Activated naive CD8-positive, alpha-beta T cell treated with anti-CD3 and anti-CD28 coated beads for 36 hours (primary cell): ENCODE results near the gene UBE2E2. TPM values are rescaled to one million over a fixed set of nuclear protein-coding genes. Genes with fewer than 3 reads are reported as not detected.

Source experiments
- DNase-seq: peaks from one replicate; pipeline ENCODE4 v3.0.0; 2021
- H3K27ac Mint-ChIP-seq: one replicate; pipeline ENCODE4 v1.8.0; 2022; ENCODE audit warnings: mild to moderate bottlenecking, moderate library complexity, mixed read lengths
- H3K27me3 Mint-ChIP-seq: one replicate; pipeline ENCODE4 v1.8.0; 2022; ENCODE audit warnings: mild to moderate bottlenecking, mixed read lengths
- H3K36me3 Mint-ChIP-seq: one replicate; pipeline ENCODE4 v1.8.0; 2021; ENCODE audit warnings: mild to moderate bottlenecking, mixed read lengths
- H3K4me1 Mint-ChIP-seq: one replicate; pipeline ENCODE4 v1.8.0; 2021; ENCODE audit warnings: mixed read lengths
- H3K4me3 Mint-ChIP-seq: one replicate; pipeline ENCODE4 v1.8.0; 2022; ENCODE audit warnings: mild to moderate bottlenecking, moderate library complexity, mixed read lengths
- H3K9me3 Mint-ChIP-seq: one replicate; pipeline ENCODE4 v1.8.0; 2022; ENCODE audit warnings: mixed read lengths
- total RNA-seq, 2 experiments: library from RNA; stranded (reverse); gene quantifications; one replicate each; pipeline ENCODE4 v1.2.3, GENCODE V29; 2021

UBE2E2 gene
- total RNA-seq, 2 experiments from 2014 or later, result 13.2 to 18.1 TPM

- peaks cover 2% of the 10 kb centered on the region for H3K4me1 Mint-ChIP-seq
- no peak overlapping the region for H3K27ac Mint-ChIP-seq
- DNase-seq, result no peak
- H3K36me3 Mint-ChIP-seq, result peaks cover 1% of the 10 kb centered on the region
- no peaks in the 10 kb centered on the region for H3K9me3 Mint-ChIP-seq
- no peaks in the 10 kb centered on the region for H3K27me3 Mint-ChIP-seq
- no peak overlapping the region for H3K4me3 Mint-ChIP-seq
Observed at GRCh38 chr3:23501201-23501802, 298.2 kb downstream of the UBE2E2 start.

GRCh38 chr3:23508464-23508863 lies 305.3 kb downstream of the UBE2E2 start:
- H3K36me3 Mint-ChIP-seq, result peaks cover 6% of the 10 kb centered on the region
- H3K27me3 Mint-ChIP-seq, result no peaks in the 10 kb centered on the region

GRCh38 chr3:23518441-23518840 lies 315.3 kb downstream of the UBE2E2 start:
- Mint-ChIP-seq H3K27ac (no peak overlapping the region), H3K4me3 (no peak overlapping the region), H3K27me3 (no peaks in the 10 kb centered on the region), H3K4me1 (no peaks in the 10 kb centered on the region), H3K9me3 (no peaks in the 10 kb centered on the region), H3K36me3 (peaks cover 4% of the 10 kb centered on the region)
- DNase-seq, result no peak

More at GRCh38 chr3:23508464-23508863, 305.3 kb downstream of the UBE2E2 start:
- no peak for DNase-seq
- Mint-ChIP-seq H3K9me3 (no peaks in the 10 kb centered on the region), H3K4me3 (no peak overlapping the region), H3K27ac (no peak overlapping the region), H3K4me1 (no peaks in the 10 kb centered on the region)

- H3K9me3 Mint-ChIP-seq, result no peaks in the 10 kb centered on the region
- DNase-seq, result no peak
- H3K4me1 Mint-ChIP-seq, result no peaks in the 10 kb centered on the region
- no peaks in the 10 kb centered on the region for H3K27me3 Mint-ChIP-seq
- H3K36me3 Mint-ChIP-seq, result peaks cover 4% of the 10 kb centered on the region
- H3K4me3 Mint-ChIP-seq, result no peak overlapping the region
- H3K27ac Mint-ChIP-seq, result no peak overlapping the region
Observed at GRCh38 chr3:23519314-23520208, 316.4 kb downstream of the UBE2E2 start.

GRCh38 chr3:23527326-23527725 lies 324.2 kb downstream of the UBE2E2 start:
- no peaks in the 10 kb centered on the region for H3K27me3 Mint-ChIP-seq
- H3K27ac Mint-ChIP-seq, result no peak overlapping the region
- no peak overlapping the region for H3K4me3 Mint-ChIP-seq
- H3K9me3 Mint-ChIP-seq, result no peaks in the 10 kb centered on the region
- no peak for DNase-seq
- H3K36me3 Mint-ChIP-seq, result peaks cover 2% of the 10 kb centered on the region
- H3K4me1 Mint-ChIP-seq, result peaks cover 3% of the 10 kb centered on the region

GRCh38 chr3:23533596-23533995 lies 330.5 kb downstream of the UBE2E2 start:
- H3K36me3 Mint-ChIP-seq, result no peaks in the 10 kb centered on the region
- H3K27ac Mint-ChIP-seq, result no peak overlapping the region
- peaks cover 3% of the 10 kb centered on the region for H3K4me1 Mint-ChIP-seq
- H3K27me3 Mint-ChIP-seq, result no peaks in the 10 kb centered on the region
- H3K4me3 Mint-ChIP-seq, result no peak overlapping the region
- no peaks in the 10 kb centered on the region for H3K9me3 Mint-ChIP-seq
- no peak for DNase-seq

GRCh38 chr3:23533996-23534395 lies 330.9 kb downstream of the UBE2E2 start:
- H3K27me3 Mint-ChIP-seq, result no peaks in the 10 kb centered on the region

GRCh38 chr3:23537101-23537551 lies 334.0 kb downstream of the UBE2E2 start:
- Mint-ChIP-seq H3K4me3 (no peak overlapping the region), H3K9me3 (no peaks in the 10 kb centered on the region), H3K36me3 (peaks cover 2% of the 10 kb centered on the region), H3K4me1 (no peaks in the 10 kb centered on the region), H3K27me3 (no peaks in the 10 kb centered on the region), H3K27ac (no peak overlapping the region)
- DNase-seq, result no peak

More at GRCh38 chr3:23533996-23534395, 330.9 kb downstream of the UBE2E2 start:
- DNase-seq, result no peak
- H3K9me3 Mint-ChIP-seq, result no peaks in the 10 kb centered on the region
- H3K36me3 Mint-ChIP-seq, result no peaks in the 10 kb centered on the region
- H3K4me1 Mint-ChIP-seq, result no peaks in the 10 kb centered on the region
- no peak overlapping the region for H3K27ac Mint-ChIP-seq
- H3K4me3 Mint-ChIP-seq, result no peak overlapping the region

- DNase-seq, result no peak
- Mint-ChIP-seq H3K4me1 (no peaks in the 10 kb centered on the region), H3K27ac (no peak overlapping the region), H3K4me3 (no peak overlapping the region), H3K27me3 (no peaks in the 10 kb centered on the region), H3K9me3 (no peaks in the 10 kb centered on the region), H3K36me3 (peaks cover 2% of the 10 kb centered on the region)
Observed at GRCh38 chr3:23539185-23539584, 336.1 kb downstream of the UBE2E2 start.

- no peak overlapping the region for H3K27ac Mint-ChIP-seq
- no peak for DNase-seq
- H3K9me3 Mint-ChIP-seq, result peaks cover 1% of the 10 kb centered on the region
- no peak overlapping the region for H3K4me3 Mint-ChIP-seq
- no peaks in the 10 kb centered on the region for H3K27me3 Mint-ChIP-seq
- peaks cover 6% of the 10 kb centered on the region for H3K36me3 Mint-ChIP-seq
- no peaks in the 10 kb centered on the region for H3K4me1 Mint-ChIP-seq
Observed at GRCh38 chr3:23540600-23540999, 337.5 kb downstream of the UBE2E2 start.

GRCh38 chr3:23542079-23542478 lies 339.0 kb downstream of the UBE2E2 start:
- no peak for DNase-seq
- no peaks in the 10 kb centered on the region for H3K4me1 Mint-ChIP-seq
- no peak overlapping the region for H3K4me3 Mint-ChIP-seq
- H3K27ac Mint-ChIP-seq, result no peak overlapping the region
- H3K36me3 Mint-ChIP-seq, result peaks cover 6% of the 10 kb centered on the region
- peaks cover 1% of the 10 kb centered on the region for H3K9me3 Mint-ChIP-seq
- H3K27me3 Mint-ChIP-seq, result no peaks in the 10 kb centered on the region

GRCh38 chr3:23546181-23546580 lies 343.1 kb downstream of the UBE2E2 start:
- Mint-ChIP-seq H3K36me3 (peaks cover 8% of the 10 kb centered on the region), H3K9me3 (peaks cover 1% of the 10 kb centered on the region), H3K4me3 (no peak overlapping the region), H3K27me3 (no peaks in the 10 kb centered on the region), H3K4me1 (no peaks in the 10 kb centered on the region), H3K27ac (no peak overlapping the region)
- no peak for DNase-seq

GRCh38 chr3:23547905-23548650 lies 345.0 kb downstream of the UBE2E2 start:
- no peak for DNase-seq
- H3K9me3 Mint-ChIP-seq, result peaks cover 1% of the 10 kb centered on the region
- H3K36me3 Mint-ChIP-seq, result peaks cover 6% of the 10 kb centered on the region
- no peak overlapping the region for H3K4me3 Mint-ChIP-seq
- H3K4me1 Mint-ChIP-seq, result no peaks in the 10 kb centered on the region
- H3K27ac Mint-ChIP-seq, result no peak overlapping the region
- no peaks in the 10 kb centered on the region for H3K27me3 Mint-ChIP-seq

GRCh38 chr3:23548706-23549105 lies 345.6 kb downstream of the UBE2E2 start:
- H3K27ac Mint-ChIP-seq, result no peak overlapping the region
- H3K4me3 Mint-ChIP-seq, result no peak overlapping the region
- H3K4me1 Mint-ChIP-seq, result no peaks in the 10 kb centered on the region
- H3K9me3 Mint-ChIP-seq, result peaks cover 1% of the 10 kb centered on the region
- H3K27me3 Mint-ChIP-seq, result no peaks in the 10 kb centered on the region
- DNase-seq, result no peak
- peaks cover 6% of the 10 kb centered on the region for H3K36me3 Mint-ChIP-seq
